ENCODE measurements around the gene FLYWCH1. TPM values are rescaled to one million over a fixed set of nuclear protein-coding genes. Genes with fewer than 3 reads are reported as not detected.

Gene FLYWCH1
- total and polyA plus RNA-seq, 9 of the 15 experiments (the other 6 are each of a cell fraction or from before 2014, with no cell fraction given), result 0.18 to 33.6 (median 11.3) TPM

- Histone ChIP-seq H3K9me3 (replicated peaks; ENCODE audit: control insufficient read depth, insufficient read depth, low read depth, low read length) (no peaks in the 10 kb centered on the region), H3K9me1 (ENCODE audit: control insufficient read depth, insufficient read depth, low read length) (no peaks in the 10 kb centered on the region), H4K20me1 (replicated peaks; ENCODE audit: control insufficient read depth, insufficient read depth, low read length) (peaks cover 6% of the 10 kb centered on the region; the same call in 1 of the 2 replicates), H3K9ac (ENCODE audit: insufficient read depth in 1 of 2, low read depth in 2 of 2, low read length in 2 of 2) (peak overlapping the region in 1 of 2 experiments; percentile 9; a peak in 1 of 4 replicates), H3K4me1 (replicated peaks in 1 of 2; ENCODE audit: control insufficient read depth in 2 of 2, insufficient read depth in 2 of 2, low read length in 2 of 2) (peaks cover 0 to 49% of the 10 kb centered on the region in 2 experiments; a peak in 3 of 5 replicates), H3K27ac (ENCODE audit: extremely low read depth, low read depth, low read length) (no peak overlapping the region), H3K79me2 (ENCODE audit: control insufficient read depth, insufficient read depth, low read length) (no peaks in the 10 kb centered on the region), H3K36me3 (ENCODE audit: control insufficient read depth, insufficient read depth, low read length) (no peaks in the 10 kb centered on the region), H3K4me3 (no peak overlapping the region), H3K27me3 (ENCODE audit: control insufficient read depth in 2 of 2, insufficient read depth in 2 of 2, low read length in 2 of 2) (peaks cover 12 to 33% of the 10 kb centered on the region in 2 experiments), H3K4me2 (ENCODE audit: insufficient read depth, low read length) (no peak overlapping the region), H2AFZ (ENCODE audit: low read depth, low read length) (no peak overlapping the region)
- WGBS (ENCODE audit: insufficient coverage, low coverage, missing lambda C conversion rate), result 51% methylated on average over 10 of the region's 10 CpGs
- no TSS peak for BruUV-seq (replicated peaks)
- no peak for FAIRE-seq
- in situ Hi-C loops (cut with MboI) (no loop called here), intact Hi-C loops (cut with micrococcal nuclease) (no loop called here)
- DNase-seq (ENCODE audit: extremely low read depth in 1 of 4, low spot score in 3 of 4), result no peak
- ChIA-PET CTCF (ENCODE audit: low intra/inter-chr PET ratio) (no interaction called here), POLR2A (interaction anchor here (0.6 kb wide), 2 partner anchors 14 kb away, joined by 3 read pairs; partner anchors contain the start of gene PAQR4)
- no peak for TF ChIP-seq NONO (IDR thresholded peaks at IDR 0.05; ENCODE audit: low read depth in 2 of 2, low read length in 1 of 2)
- no peak for TF ChIP-seq DNMT1 (IDR thresholded peaks at IDR 0.05)
- no peak for TF ChIP-seq ETV6 (IDR thresholded peaks at IDR 0.05; ENCODE audit: borderline replicate concordance in 1 of 2, low read depth in 2 of 2, low read length in 1 of 2)
- TF ChIP-seq ETV6 (CRISPR knock-in tag; IDR thresholded peaks at IDR 0.05; ENCODE audit: borderline replicate concordance), result no peak
- no peak for TF ChIP-seq NCOA1 (IDR thresholded peaks at IDR 0.05; ENCODE audit: low read depth)
- no peak for TF ChIP-seq BRD9 (IDR thresholded peaks at IDR 0.05; ENCODE audit: low read depth, partially characterized antibody)
- TF ChIP-seq NFIC (IDR thresholded peaks at IDR 0.05), result no peak
- no peak for TF ChIP-seq KDM2B (CRISPR knock-in tag; IDR thresholded peaks at IDR 0.05)
- TF ChIP-seq, protein P1, sequence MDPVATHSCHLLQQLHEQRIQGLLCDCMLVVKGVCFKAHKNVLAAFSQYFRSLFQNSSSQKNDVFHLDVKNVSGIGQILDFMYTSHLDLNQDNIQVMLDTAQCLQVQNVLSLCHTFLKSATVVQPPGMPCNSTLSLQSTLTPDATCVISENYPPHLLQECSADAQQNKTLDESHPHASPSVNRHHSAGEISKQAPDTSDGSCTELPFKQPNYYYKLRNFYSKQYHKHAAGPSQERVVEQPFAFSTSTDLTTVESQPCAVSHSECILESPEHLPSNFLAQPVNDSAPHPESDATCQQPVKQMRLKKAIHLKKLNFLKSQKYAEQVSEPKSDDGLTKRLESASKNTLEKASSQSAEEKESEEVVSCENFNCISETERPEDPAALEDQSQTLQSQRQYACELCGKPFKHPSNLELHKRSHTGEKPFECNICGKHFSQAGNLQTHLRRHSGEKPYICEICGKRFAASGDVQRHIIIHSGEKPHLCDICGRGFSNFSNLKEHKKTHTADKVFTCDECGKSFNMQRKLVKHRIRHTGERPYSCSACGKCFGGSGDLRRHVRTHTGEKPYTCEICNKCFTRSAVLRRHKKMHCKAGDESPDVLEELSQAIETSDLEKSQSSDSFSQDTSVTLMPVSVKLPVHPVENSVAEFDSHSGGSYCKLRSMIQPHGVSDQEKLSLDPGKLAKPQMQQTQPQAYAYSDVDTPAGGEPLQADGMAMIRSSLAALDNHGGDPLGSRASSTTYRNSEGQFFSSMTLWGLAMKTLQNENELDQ (CRISPR knock-in tag; IDR thresholded peaks at IDR 0.05; ENCODE audit: borderline replicate concordance), result no peak
- no peak for TF ChIP-seq ZNF165 (CRISPR knock-in tag; IDR thresholded peaks at IDR 0.05; ENCODE audit: borderline replicate concordance)
- TF ChIP-seq ZNF699 (CRISPR knock-in tag; IDR thresholded peaks at IDR 0.05; ENCODE audit: insufficient replicate concordance), result no peak
- TF ChIP-seq BRF1 (IDR thresholded peaks at IDR 0.05; ENCODE audit: borderline replicate concordance, extremely low read depth, insufficient read length), result no peak
- no peak for TF ChIP-seq ZNF589 (CRISPR knock-in tag; IDR thresholded peaks at IDR 0.05; ENCODE audit: low read depth)
- TF ChIP-seq, protein P2, sequence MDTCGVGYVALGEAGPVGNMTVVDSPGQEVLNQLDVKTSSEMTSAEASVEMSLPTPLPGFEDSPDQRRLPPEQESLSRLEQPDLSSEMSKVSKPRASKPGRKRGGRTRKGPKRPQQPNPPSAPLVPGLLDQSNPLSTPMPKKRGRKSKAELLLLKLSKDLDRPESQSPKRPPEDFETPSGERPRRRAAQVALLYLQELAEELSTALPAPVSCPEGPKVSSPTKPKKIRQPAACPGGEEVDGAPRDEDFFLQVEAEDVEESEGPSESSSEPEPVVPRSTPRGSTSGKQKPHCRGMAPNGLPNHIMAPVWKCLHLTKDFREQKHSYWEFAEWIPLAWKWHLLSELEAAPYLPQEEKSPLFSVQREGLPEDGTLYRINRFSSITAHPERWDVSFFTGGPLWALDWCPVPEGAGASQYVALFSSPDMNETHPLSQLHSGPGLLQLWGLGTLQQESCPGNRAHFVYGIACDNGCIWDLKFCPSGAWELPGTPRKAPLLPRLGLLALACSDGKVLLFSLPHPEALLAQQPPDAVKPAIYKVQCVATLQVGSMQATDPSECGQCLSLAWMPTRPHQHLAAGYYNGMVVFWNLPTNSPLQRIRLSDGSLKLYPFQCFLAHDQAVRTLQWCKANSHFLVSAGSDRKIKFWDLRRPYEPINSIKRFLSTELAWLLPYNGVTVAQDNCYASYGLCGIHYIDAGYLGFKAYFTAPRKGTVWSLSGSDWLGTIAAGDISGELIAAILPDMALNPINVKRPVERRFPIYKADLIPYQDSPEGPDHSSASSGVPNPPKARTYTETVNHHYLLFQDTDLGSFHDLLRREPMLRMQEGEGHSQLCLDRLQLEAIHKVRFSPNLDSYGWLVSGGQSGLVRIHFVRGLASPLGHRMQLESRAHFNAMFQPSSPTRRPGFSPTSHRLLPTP (IDR thresholded peaks at IDR 0.05; ENCODE audit: borderline replicate concordance, extremely low read depth, insufficient read length), result no peak
- TF ChIP-seq CREM (IDR thresholded peaks at IDR 0.05; ENCODE audit: low read depth), result no peak
- TF ChIP-seq SMC3 (conservative IDR thresholded peaks at IDR 0.05; ENCODE audit: insufficient read depth, low read depth, low read length), result no peak
- TF ChIP-seq BCOR (IDR thresholded peaks at IDR 0.05), result no peak
- no peak for ATAC-seq
These were observed 43.7 kb downstream of the FLYWCH1 start for GRCh38 chr16:2955438-2955778.

Measured in K562 (cell line).